Endometrial microvascular endothelial cells (primary cell): ENCODE data around the gene PCSK9. TPM values are rescaled to one million over a fixed set of nuclear protein-coding genes. Genes with fewer than 3 reads are reported as not detected.

ENCODE experiments used
- in situ Hi-C: cut with HindIII; loops from 2 replicates; pipeline ENCODE4 v1.10.0; 2017; ENCODE audit warnings: low sequenced_read_pairs, low pct_unique_long_range_greater_than_20kb; ENCODE audit errors: inconsistent ontology term
- total RNA-seq: library from RNA; depleted of rRNA; stranded (reverse); fragments of >200 nt; gene quantifications from one replicate; pipeline ENCODE4 v1.2.3, GENCODE V29; 2015; ENCODE audit errors: inconsistent ontology term

Gene PCSK9
- total RNA-seq: not detected

GRCh38 chr1:55039342-55040082, at the start of gene PCSK9:
Gene PCSK9, plus strand, starts transcription at chr1:55039548. Its CDS starts 290 bp downstream, at chr1:55039838.
- in situ Hi-C loops: no loop called here

GRCh38 chr1:54989968-54990810, 49.2 kb upstream of the PCSK9 start:
- in situ Hi-C loops: no loop called here

GRCh38 chr1:54990916-54991315, 48.4 kb upstream of the PCSK9 start:
- in situ Hi-C loops: no loop called here

- in situ Hi-C loops: no loop called here
Observed at GRCh38 chr1:54991939-54992338, 47.4 kb upstream of the PCSK9 start.

- in situ Hi-C loops: no loop called here
Observed at GRCh38 chr1:54993140-54993539, 46.2 kb upstream of the PCSK9 start.

GRCh38 chr1:54994355-54994990, 44.9 kb upstream of the PCSK9 start:
- in situ Hi-C loops: no loop called here

- in situ Hi-C loops: no loop called here
Observed at GRCh38 chr1:54995013-54995760, 44.2 kb upstream of the PCSK9 start.

GRCh38 chr1:54995835-54996234, 43.5 kb upstream of the PCSK9 start:
- in situ Hi-C loops: no loop called here

GRCh38 chr1:54996359-54996868, 42.9 kb upstream of the PCSK9 start:
- in situ Hi-C loops: no loop called here

- in situ Hi-C loops: no loop called here
Observed at GRCh38 chr1:54996869-54997710, 42.3 kb upstream of the PCSK9 start.

- in situ Hi-C loops: no loop called here
Observed at GRCh38 chr1:54997711-54997986, 41.7 kb upstream of the PCSK9 start.

- in situ Hi-C loops: no loop called here
Observed at GRCh38 chr1:54998100-54998499, 41.2 kb upstream of the PCSK9 start.

GRCh38 chr1:54998677-54999076, 40.7 kb upstream of the PCSK9 start, which contains the start of gene BSND:
Gene BSND, plus strand, starts transcription at chr1:54998933. Its CDS starts 254 bp downstream, at chr1:54999187.
- in situ Hi-C loops: no loop called here

GRCh38 chr1:55000110-55001085, 39.0 kb upstream of the PCSK9 start:
- in situ Hi-C loops: no loop called here

GRCh38 chr1:55001311-55001710, 38.0 kb upstream of the PCSK9 start:
- in situ Hi-C loops: no loop called here

- in situ Hi-C loops: no loop called here
Observed at GRCh38 chr1:55002686-55003085, 36.7 kb upstream of the PCSK9 start.
